GM21786 (cell line): ENCODE results near the gene TCEAL8.

Experiments
- ATAC-seq: cut with Tn5 transposase; IDR thresholded peaks from one replicate; pipeline ENCODE4 v1.9.1; 2021; ENCODE audit not compliant: unreplicated experiment

TCEAL8 gene

DNA sequence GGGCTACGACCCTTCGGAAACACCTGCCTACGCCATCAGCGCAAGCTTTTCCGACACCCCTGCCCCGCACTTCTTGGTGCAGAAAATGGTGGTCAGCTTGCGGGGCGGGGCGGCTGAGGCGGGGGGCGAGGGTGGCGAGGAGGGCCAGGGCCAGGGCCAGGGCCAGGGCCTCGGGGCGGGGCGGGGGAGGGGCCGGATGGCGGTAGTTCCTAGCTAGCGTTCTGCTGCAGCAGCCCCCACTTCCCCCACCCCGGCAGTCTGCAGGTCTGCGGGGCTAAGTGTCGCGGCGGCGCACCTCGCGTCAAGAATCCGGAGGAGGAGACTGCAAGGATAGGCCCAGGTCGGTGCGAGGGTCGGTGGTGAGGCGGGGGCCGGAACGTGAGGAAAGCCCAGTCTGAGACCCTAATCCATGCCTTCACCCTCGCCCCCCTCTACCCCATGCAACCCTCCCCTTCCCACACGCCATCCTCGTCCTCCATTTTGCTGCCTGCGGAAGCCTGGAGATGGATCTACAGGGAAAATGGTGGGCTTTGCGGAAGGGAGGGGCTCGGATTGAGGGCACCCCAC is 39.4 kb downstream of the TCEAL8 start:
- peak; percentile 31 for ATAC-seq

GRCh38 chrX:103214870-103215424 is 40.0 kb downstream of the TCEAL8 start, which contains the start of gene BEX4:
TSS of gene BEX4 (plus strand) at chrX:103215108. CDS start at chrX:103216154, 1,046 bp downstream.
- peak; percentile 92 for ATAC-seq

- ATAC-seq = no peak
Measured at GRCh38 chrX:103212749-103213457, 42.1 kb downstream of the TCEAL8 start.

DNA sequence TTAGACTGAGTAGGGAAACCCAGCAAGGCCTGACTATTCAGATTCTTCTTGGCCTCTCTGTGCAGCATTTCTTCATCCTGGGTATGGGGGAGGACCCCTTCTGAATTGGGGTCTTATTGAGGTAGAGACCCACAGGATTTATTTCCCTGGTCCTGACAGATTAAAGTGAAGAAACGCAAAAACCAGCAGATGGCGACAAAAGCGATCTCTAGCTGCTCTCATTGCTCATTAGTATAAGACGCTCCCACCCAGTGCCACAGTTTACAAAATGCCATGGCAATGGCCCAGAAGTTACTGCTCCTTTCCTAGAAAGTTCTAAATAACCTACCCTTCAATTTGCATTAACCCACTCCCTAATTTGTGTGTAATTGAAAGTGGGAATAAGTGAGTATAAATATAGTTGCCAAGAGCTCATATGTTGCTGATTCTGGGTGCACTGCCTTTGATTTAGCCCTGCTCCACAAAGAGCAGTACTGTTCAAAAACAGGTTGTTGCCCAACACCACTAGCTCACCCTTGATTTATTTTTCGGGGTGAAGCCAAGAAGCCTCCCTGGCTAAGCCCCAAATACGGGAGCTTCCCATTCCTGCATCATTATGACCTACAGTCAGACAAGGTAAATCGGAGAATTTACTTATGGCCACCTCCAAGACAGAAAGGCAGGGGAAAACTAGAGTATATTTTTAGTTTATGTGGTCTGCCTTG is 43.8 kb downstream of the TCEAL8 start:
- ATAC-seq = no peak

DNA sequence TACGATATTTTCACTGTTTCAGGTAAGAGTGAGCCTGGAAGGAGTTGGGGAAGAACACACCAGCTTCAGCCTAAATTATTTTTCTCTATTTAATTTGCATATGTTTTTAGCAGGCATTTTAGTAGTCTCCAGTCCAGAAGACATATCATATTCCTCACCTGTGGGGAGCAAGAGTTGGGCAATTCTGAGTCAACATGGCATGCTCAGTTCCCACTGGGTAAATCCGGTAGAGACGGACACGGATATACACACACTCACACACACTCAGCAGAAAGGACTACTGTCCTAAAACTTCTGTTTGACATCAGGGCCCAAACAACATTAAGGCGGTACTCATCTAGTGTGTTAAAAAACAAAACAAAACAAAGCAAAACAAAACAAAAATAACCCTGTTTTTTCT is 44.9 kb downstream of the TCEAL8 start:
- no peak for ATAC-seq
